Heart right ventricle (tissue), 16 donors: ENCODE measurements around the gene IL17REL. TPM values are rescaled to one million over a fixed set of nuclear protein-coding genes. Genes with fewer than 3 reads are reported as not detected.

Experiments
- ATAC-seq, 8 donors: fragments of 200-7000 bp; cut with Tn5 transposase; one replicate each; pipeline ENCODE4 v1.9.1; 2020; ENCODE audit warnings: mild to moderate bottlenecking in 8 of 8, moderate library complexity in 8 of 8, moderate number of reproducible peaks in 1 of 8
- DNase-seq, 2 donors: peaks; one replicate each; pipeline ENCODE4 v3.0.0-alpha.2; 2020
- H3K27ac ChIP-seq, 10 donors: fragments of 200-600 bp; sonication (generic) in 2 of 10; one replicate each; pipeline versions ENCODE4 v1.5.0 to v1.8.0; 2020 to 2022; ENCODE audit warnings: mild to moderate bottlenecking in 3 of 10
- H3K27me3 ChIP-seq, 7 donors: fragments of 200-600 bp; one replicate each; pipeline ENCODE4 v1.8.0; 2021 to 2022; ENCODE audit warnings: mild to moderate bottlenecking in 2 of 7
- H3K36me3 ChIP-seq, 9 donors: fragments of 200-600 bp; sonication (generic) in 1 of 9; one replicate each; pipeline versions ENCODE4 v1.5.0 to v1.8.0; 2020 to 2022; ENCODE audit warnings: mild to moderate bottlenecking in 2 of 9
- H3K4me1 ChIP-seq, 9 donors: fragments of 200-600 bp; sonication (generic) in 1 of 9; one replicate each; pipeline versions ENCODE4 v1.5.0 to v1.8.0; 2020 to 2022; ENCODE audit warnings: mild to moderate bottlenecking in 4 of 9
- H3K4me3 ChIP-seq, 10 donors: fragments of 200-600 bp; sonication (generic) in 2 of 10; one replicate each; pipeline versions ENCODE4 v1.5.0 to v1.8.0; 2020 to 2022; ENCODE audit warnings: mild to moderate bottlenecking in 7 of 10, moderate library complexity in 2 of 10
- H3K9me3 ChIP-seq, 11 donors: fragments of 200-600 bp in 10 of 11; sonication (generic) in 2 of 11; one replicate each; pipeline versions ENCODE4 v1.5.0 to v1.8.0; 2013 to 2022; ENCODE audit warnings: mild to moderate bottlenecking in 2 of 11, control low read depth in 1 of 11, moderate library complexity in 1 of 11
- WGBS, 2 donors: extraction: QIAGEN DNeasy Blood & Tissue Kit; methylation state at CpG; one replicate each; pipeline ENCODE4 v1.1.7; 2013; ENCODE audit warnings: inconsistent platforms in 1 of 2; 5-methylcytosine and 5-hydroxymethylcytosine counted together
- intact Hi-C, 10 donors: fragments of 100-400 bp; cut with DNase I; formaldehyde crosslinking; loops; one replicate each; pipeline versions ENCODE4 v1.11.1 to v1.14.2; 2022
- polyA plus RNA-seq, 2 donors: library from polyadenylated mRNA; stranded (reverse); fragments of 200-250 nt; gene quantifications; one replicate each; pipeline ENCODE4 v1.2.3, GENCODE V29; 2013
- total RNA-seq, 10 donors: library from RNA; stranded (reverse); fragmentation: NEBNext Ultra II Directional in 3 of 10; extraction: Animal tissue kit (Norgen Biotek cat#: 25700) in 3 of 10; gene quantifications; one replicate each; pipeline versions ENCODE4 v1.2.1 to v1.2.4, GENCODE V29; 2021 to 2023
- TF ChIP-seq, protein P1 (sequence below), 9 donors: fragments of 200-600 bp; sonication (generic) in 2 of 9; IDR thresholded peaks; one replicate each; pipeline versions ENCODE4 v1.5.0 to v1.8.0; 2021 to 2022; ENCODE audit warnings: antibody characterized with exemption in 9 of 9, mild to moderate bottlenecking in 5 of 9, moderate library complexity in 1 of 9
- donor health status: Arrhythmogenic right ventricular cardiomyopathy.
- donor health status: ischemic (EF 13 %, LVEDD 7.1; RV severe dilation, severe dysfunction).
- donor health status: healthy with polysubstance abuse.
- donor health status: DM: no; HTN: yes; CAD: no.
- donor health status: DM: no; HTN: no; CAD: no.
- donor health status: ischemic (EF 25% LVEDD 6.9; RV normal size, moderate dysfunction).
- donor health status: ischemic (EF 25% LVEDD 5.7; RV mildly dilated, moderate dysfunction).
- donor health status: healthy.
- donor health status: DM: yes; HTN: yes; CAD: no.
- donor health status: Ischemic cardiomyopathy.
- donor health status: ischemic (EF 35%, LVEDD 5.7; RV mildly dilated, moderate dysfunction).
- donor health status: nonischemic (EF 11% LVEDD 7.7; RV severe dilation, severe dysfunction).
- donor health status: DM: yes; HTN: yes; CAD: no.
- donor health status: PGD.
- donor health status: ischemic (EF 29% LVEDD 5.4; RV normal size, mild dysfunction).
- donor health status: nonischemic (EF 23%, LVEDD 6.1; RV moderate dilation, normal function).

IL17REL gene
- total and polyA plus RNA-seq, 12 donors = 0.11 TPM; not detected in 11

DNA sequence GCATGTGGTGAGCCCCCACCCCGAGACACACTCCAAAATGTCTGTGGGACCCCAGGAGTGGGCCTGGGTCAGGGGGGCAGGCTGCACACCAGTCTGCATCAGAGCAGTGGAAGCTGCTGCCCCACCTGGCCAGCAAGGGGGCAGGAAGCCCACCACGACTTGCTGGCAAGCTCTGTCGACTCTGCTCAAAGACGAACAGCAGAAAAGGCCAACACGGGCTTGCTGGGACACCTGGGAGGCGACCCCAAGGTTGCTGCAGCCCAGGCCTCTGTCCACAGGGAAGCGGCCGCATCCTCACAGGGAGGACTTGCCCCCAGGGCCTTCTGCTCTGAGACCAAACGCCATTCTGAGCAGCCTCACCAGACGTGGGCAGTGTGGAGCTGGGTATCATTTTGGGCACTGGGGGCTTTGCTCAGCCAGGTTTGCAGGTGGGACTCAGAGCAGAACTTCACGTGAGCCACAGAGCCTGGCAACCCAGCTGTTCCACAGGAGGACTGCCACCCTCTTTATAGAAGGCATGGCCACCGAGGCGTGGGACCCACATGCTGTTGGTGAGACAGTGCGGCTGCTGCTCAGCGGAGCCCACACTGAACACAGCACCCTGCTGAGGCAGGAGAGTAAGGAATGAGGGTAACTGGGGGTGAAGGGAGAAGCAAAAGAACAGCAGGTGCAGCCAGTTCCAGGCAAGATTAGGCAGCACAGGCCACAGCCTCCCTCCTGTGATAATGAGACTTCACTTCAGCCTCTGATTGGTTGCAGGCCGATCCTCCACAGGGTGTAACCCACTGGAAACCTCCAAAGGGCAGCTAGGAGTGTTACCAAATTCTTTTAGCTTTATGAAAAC, 11.0 kb downstream of the IL17REL start:
- Histone ChIP-seq H3K9me3 (no peaks in the 10 kb centered on the region), H3K4me1 (peaks cover 0 to 12% (median 0%) of the 10 kb centered on the region in 9 donors), H3K4me3 (no peak overlapping the region), H3K27ac (no peak overlapping the region), H3K36me3 (no peaks in the 10 kb centered on the region), H3K27me3 (peaks cover 0 to 26% (median 9%) of the 10 kb centered on the region in 7 donors)
- intact Hi-C loops = no loop called here
- DNase-seq = no peak
- no peak for ATAC-seq
- WGBS, 2 donors = 79 to 82% methylated on average over 16 of the region's 16 CpGs
- TF ChIP-seq, protein P1, sequence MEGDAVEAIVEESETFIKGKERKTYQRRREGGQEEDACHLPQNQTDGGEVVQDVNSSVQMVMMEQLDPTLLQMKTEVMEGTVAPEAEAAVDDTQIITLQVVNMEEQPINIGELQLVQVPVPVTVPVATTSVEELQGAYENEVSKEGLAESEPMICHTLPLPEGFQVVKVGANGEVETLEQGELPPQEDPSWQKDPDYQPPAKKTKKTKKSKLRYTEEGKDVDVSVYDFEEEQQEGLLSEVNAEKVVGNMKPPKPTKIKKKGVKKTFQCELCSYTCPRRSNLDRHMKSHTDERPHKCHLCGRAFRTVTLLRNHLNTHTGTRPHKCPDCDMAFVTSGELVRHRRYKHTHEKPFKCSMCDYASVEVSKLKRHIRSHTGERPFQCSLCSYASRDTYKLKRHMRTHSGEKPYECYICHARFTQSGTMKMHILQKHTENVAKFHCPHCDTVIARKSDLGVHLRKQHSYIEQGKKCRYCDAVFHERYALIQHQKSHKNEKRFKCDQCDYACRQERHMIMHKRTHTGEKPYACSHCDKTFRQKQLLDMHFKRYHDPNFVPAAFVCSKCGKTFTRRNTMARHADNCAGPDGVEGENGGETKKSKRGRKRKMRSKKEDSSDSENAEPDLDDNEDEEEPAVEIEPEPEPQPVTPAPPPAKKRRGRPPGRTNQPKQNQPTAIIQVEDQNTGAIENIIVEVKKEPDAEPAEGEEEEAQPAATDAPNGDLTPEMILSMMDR (IDR thresholded peaks at IDR 0.05) = no peak

DNA sequence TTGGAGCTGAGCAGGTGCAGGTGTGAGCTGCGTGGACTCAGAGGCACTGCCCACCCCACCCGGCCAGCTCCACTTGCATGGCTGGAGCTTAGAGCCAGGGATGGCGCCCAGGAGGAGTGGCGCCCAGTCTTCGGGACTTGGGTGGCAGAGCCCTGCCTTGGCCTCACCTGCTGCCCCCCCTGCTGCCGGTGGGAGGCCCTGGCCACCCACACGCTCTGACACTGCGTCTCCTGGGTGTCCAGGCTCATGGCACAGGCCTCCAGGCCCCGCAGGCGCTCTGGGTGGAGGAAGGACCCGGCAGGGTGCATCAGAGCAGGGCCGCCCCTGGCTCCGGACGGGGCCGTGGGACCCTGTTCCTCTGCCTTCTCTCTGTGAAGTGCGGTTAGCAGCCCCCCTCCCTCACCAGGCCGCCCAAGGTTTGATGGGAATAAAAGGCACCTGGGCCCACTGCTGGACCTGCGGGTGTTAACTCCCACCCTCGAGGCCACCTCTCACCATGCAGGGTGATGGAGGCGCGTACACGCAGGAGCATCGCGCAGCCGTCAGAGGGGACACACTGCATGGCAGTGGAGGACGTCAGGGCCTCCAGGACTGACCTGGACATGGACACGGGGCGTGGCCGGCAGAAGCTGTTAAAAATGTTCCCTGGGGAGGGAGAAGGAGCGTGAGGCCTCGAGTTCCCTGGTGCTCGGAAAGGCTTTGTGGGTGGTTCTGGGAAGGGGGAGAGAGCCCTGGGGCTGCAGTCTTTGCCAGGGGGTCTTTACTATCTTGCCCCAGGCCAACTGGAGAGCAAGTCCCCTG, 11.8 kb downstream of the IL17REL start:
- no peak overlapping the region for H3K27ac ChIP-seq
- WGBS, 2 donors = 93% methylated on average over 32 of the region's 32 CpGs
- H3K9me3 ChIP-seq = no peaks in the 10 kb centered on the region
- DNase-seq (no peak), ATAC-seq (no peak)
- intact Hi-C loops = no loop called here
- no peak overlapping the region for H3K4me3 ChIP-seq
- H3K27me3 ChIP-seq = peaks cover 0 to 26% (median 9%) of the 10 kb centered on the region in 7 donors
- H3K36me3 ChIP-seq = no peaks in the 10 kb centered on the region
- TF ChIP-seq, protein P1 (IDR thresholded peaks at IDR 0.05) = no peak
- peaks cover 0 to 12% (median 0%) of the 10 kb centered on the region in 9 donors for H3K4me1 ChIP-seq

DNA sequence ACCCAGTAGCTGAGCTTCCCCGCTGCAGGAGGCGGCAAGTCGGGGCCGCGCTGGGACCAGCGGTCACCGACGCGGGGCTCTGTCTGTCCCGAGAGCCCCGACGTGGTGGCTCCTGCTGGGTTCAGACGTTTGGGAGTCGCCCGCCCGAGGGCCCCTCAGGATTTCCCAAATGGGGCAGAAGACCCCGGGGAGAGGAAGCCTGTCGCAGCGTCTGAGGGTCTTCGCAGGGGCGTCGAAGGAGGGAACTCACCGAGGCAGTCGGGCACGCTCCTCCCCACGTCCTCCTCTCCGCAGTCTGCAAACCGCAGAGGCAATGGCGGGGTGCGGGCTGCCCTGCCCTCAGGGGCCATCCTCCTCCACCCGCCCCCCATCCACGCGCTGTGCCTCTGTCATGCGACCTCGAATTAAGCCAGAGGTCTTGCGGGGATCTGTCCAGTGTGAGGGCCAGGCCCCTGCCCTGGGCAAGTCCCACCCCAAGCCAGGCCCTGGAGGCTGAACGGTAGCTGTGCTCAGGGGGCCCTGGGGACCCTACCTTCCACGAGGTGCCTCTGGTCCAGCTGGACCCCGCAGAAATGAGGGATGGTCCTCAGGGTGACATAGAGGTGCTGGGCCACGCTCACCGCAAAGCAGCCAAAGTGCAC, 12.5 kb downstream of the IL17REL start:
- Histone ChIP-seq H3K27ac (no peak overlapping the region), H3K9me3 (no peaks in the 10 kb centered on the region), H3K4me3 (peak overlapping the region in 2 of 10 donors; percentile 30 to 33), H3K4me1 (peaks cover 0 to 12% (median 0%) of the 10 kb centered on the region in 9 donors), H3K36me3 (no peaks in the 10 kb centered on the region), H3K27me3 (peaks cover 0 to 26% (median 9%) of the 10 kb centered on the region in 7 donors)
- ATAC-seq (no peak), DNase-seq (no peak)
- TF ChIP-seq, protein P1 (IDR thresholded peaks at IDR 0.05) = no peak
- intact Hi-C loops = loop anchor here in 1 of 10 donors (10.0 kb wide), 1 partner anchor 75 kb away; no protein-coding TSS in a partner anchor
- 32 to 37% methylated on average over 41 of the region's 41 CpGs for WGBS, 2 donors
